Coronary artery (tissue), 2 donors: ENCODE data around the gene MPP2.

ENCODE experiments used
- DNase-seq: peaks from one replicate; pipeline ENCODE4 v3.0.0-alpha.2; 2017; ENCODE audit warnings: low spot score
- H3K27ac ChIP-seq, 2 donors: fragments of 200-600 bp; sonication (generic); one replicate each; pipeline ENCODE4 v1.5.1; 2016 to 2019
- H3K4me3 ChIP-seq: fragments of 200-600 bp; sonication (generic); 2 replicates; pipeline ENCODE4 v1.5.1; 2016; ENCODE audit warnings: mild to moderate bottlenecking, moderate library complexity
- CTCF ChIP-seq: fragments of 200-600 bp; sonication (generic); IDR thresholded peaks from one replicate; pipeline ENCODE4 v1.5.1; 2019; ENCODE audit warnings: antibody characterized with exemption

Gene MPP2

DNA sequence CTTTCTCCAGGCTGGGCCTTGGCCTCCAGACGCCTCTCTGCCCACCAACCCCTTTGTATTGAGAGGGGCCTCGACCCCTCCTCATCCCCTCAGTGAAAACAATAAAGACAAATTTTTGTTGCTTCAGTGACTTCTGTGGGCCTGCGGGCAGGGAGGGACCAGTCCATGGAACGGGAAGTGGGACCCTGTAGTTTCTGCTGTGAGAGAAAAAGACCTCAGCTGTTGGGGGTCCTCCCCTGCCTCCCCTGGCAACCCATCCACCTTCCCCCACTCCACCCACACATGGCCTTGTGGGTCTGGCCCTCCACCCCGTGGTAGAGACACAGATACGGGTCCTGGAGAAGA, 31.5 kb upstream of the MPP2 start:
- no peak for DNase-seq
- Histone ChIP-seq H3K27ac (no peak overlapping the region), H3K4me3 (no peak overlapping the region)
- TF ChIP-seq CTCF, result no peak

GRCh38 chr17:43936434-43936833, 29.1 kb upstream of the MPP2 start:
- DNase-seq, result no peak
- no peak for TF ChIP-seq CTCF
- Histone ChIP-seq H3K4me3 (no peak overlapping the region), H3K27ac (no peak overlapping the region)

GRCh38 chr17:43935926-43936261, 28.6 kb upstream of the MPP2 start:
- no peak for TF ChIP-seq CTCF
- no peak overlapping the region for H3K4me3 ChIP-seq
- H3K27ac ChIP-seq, result no peak overlapping the region
- no peak for DNase-seq

- TF ChIP-seq CTCF, result no peak
- Histone ChIP-seq H3K27ac (no peak overlapping the region), H3K4me3 (no peak overlapping the region)
- no peak for DNase-seq
Observed at GRCh38 chr17:43935204-43935925, 28.0 kb upstream of the MPP2 start.

GRCh38 chr17:43932923-43933322, 25.6 kb upstream of the MPP2 start:
- Histone ChIP-seq H3K4me3 (no peak overlapping the region), H3K27ac (no peak overlapping the region)
- TF ChIP-seq CTCF, result no peak
- DNase-seq, result no peak

DNA sequence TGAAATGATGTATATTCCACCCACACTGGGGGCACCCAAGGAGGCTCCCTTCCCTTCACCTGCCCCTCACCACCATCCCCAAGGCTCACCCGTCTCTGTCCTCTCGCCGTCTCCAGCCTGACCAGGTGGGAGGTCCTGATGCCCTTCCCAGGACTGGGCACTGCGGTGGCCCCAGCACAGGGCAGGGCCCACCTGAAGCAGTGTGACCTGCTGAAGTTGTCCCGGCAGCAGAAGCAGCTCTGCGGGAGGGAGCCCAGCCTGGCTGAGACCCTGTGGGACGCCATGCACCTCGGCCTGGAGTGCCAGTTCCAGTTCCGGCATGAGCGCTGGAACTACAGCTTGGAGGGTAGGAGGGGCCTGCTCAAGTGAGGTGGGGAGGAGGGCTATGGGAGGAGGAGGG, 25.0 kb upstream of the MPP2 start:
- H3K4me3 ChIP-seq, result no peak overlapping the region
- no peak for DNase-seq
- no peak overlapping the region for H3K27ac ChIP-seq
- TF ChIP-seq CTCF, result no peak

- Histone ChIP-seq H3K27ac (no peak overlapping the region), H3K4me3 (no peak overlapping the region)
- no peak for TF ChIP-seq CTCF
- DNase-seq, result no peak
Observed at GRCh38 chr17:43931062-43931571, 23.8 kb upstream of the MPP2 start.
